Heart left ventricle (tissue), 16 donors: ENCODE results near the gene BANF1. TPM values are rescaled to one million over a fixed set of nuclear protein-coding genes. Genes with fewer than 3 reads are reported as not detected.
A peak's percentile ranks its signal among the peaks of the same experiment; 100 is the strongest.

Source experiments
- ATAC-seq, 4 donors: fragments of 200-7000 bp; cut with Tn5 transposase; one replicate each; pipeline ENCODE4 v1.9.1; 2020 to 2022; ENCODE audit warnings: moderate library complexity in 4 of 4, mild to moderate bottlenecking in 3 of 4, moderate number of reproducible peaks in 1 of 4
- DNase-seq, 5 donors: peaks; one replicate each; pipeline ENCODE4 v3.0.0-alpha.2; 2020
- H3K27ac ChIP-seq, 12 donors: fragments of 200-600 bp; sonication (generic) in 4 of 12; one replicate each; pipeline versions ENCODE4 v1.5.0 to v1.8.0; 2016 to 2022; ENCODE audit warnings: mild to moderate bottlenecking in 2 of 12
- H3K27me3 ChIP-seq, 9 donors: fragments of 200-600 bp; sonication (generic) in 2 of 9; one replicate each; pipeline versions ENCODE4 v1.5.1 to v1.8.0; 2016 to 2022; ENCODE audit warnings: mild to moderate bottlenecking in 3 of 9
- H3K36me3 ChIP-seq, 9 donors: fragments of 200-600 bp; sonication (generic) in 2 of 9; one replicate each; pipeline versions ENCODE4 v1.5.0 to v1.8.0; 2018 to 2022; ENCODE audit warnings: mild to moderate bottlenecking in 2 of 9
- H3K4me1 ChIP-seq, 12 donors: fragments of 200-600 bp; sonication (generic) in 4 of 12; one replicate each; pipeline versions ENCODE4 v1.5.0 to v1.8.0; 2016 to 2022; ENCODE audit warnings: mild to moderate bottlenecking in 3 of 12
- H3K4me3 ChIP-seq, 12 donors: fragments of 200-600 bp; sonication (generic) in 4 of 12; one replicate each; pipeline versions ENCODE4 v1.5.0 to v1.8.0; 2017 to 2022; ENCODE audit warnings: mild to moderate bottlenecking in 9 of 12, moderate library complexity in 4 of 12
- H3K9me3 ChIP-seq, 12 donors: fragments of 200-600 bp; sonication (generic) in 4 of 12; one replicate each; pipeline versions ENCODE4 v1.5.0 to v1.8.0; 2016 to 2022; ENCODE audit warnings: mild to moderate bottlenecking in 1 of 12
- POLR2A ChIP-seq, 2 donors: fragments of 450-650 bp; IDR thresholded peaks; one replicate each; pipeline ENCODE4 v1.6.1; 2017; ENCODE audit warnings: antibody characterized with exemption in 2 of 2, mild to moderate bottlenecking in 2 of 2, moderate library complexity in 2 of 2
- WGBS, 4 donors: extraction: QIAGEN DNeasy Blood & Tissue Kit in 2 of 4; methylation state at CpG; one replicate each; pipeline versions ENCODE4 v1.1.5 to v1.1.7; 2013 to 2018; 5-methylcytosine and 5-hydroxymethylcytosine counted together
- intact Hi-C, 10 donors: fragments of 100-400 bp; cut with DNase I; formaldehyde crosslinking; loops; one replicate each; pipeline versions ENCODE4 v1.11.1 to v1.14.2; 2022
- polyA plus RNA-seq, 2 donors: library from polyadenylated mRNA; stranded (reverse); fragments of 200-250 nt; gene quantifications; one replicate each; pipeline ENCODE4 v1.2.3, GENCODE V29; 2013
- total RNA-seq, 9 donors: library from RNA; depleted of rRNA in 2 of 9; stranded (reverse); fragments of >200 nt in 2 of 9; fragmentation: NEBNext Ultra II Directional in 3 of 9; extraction: Animal tissue kit (Norgen Biotek cat#: 25700) in 3 of 9; gene quantifications; one replicate each; pipeline versions ENCODE4 v1.1.0 to v1.2.4, GENCODE V29; 2016 to 2023
- TF ChIP-seq, protein P1 (sequence below), 12 donors: fragments of 200-600 bp; sonication (generic) in 4 of 12; IDR thresholded peaks; one replicate each; pipeline versions ENCODE4 v1.5.0 to v1.8.0; 2018 to 2022; ENCODE audit warnings: antibody characterized with exemption in 12 of 12, mild to moderate bottlenecking in 5 of 12
- donor health status: ischemic (EF 13 %, LVEDD 7.1; RV severe dilation, severe dysfunction).
- donor health status: healthy with polysubstance abuse.
- donor health status: DM: no; HTN: yes; CAD: no.
- donor health status: DM: no; HTN: no; CAD: no.
- donor health status: ischemic (EF 25% LVEDD 6.9; RV normal size, moderate dysfunction).
- donor health status: ischemic (EF 25% LVEDD 5.7; RV mildly dilated, moderate dysfunction).
- donor health status: healthy.
- donor health status: DM: yes; HTN: yes; CAD: no.
- donor health status: ischemic (EF 35%, LVEDD 5.7; RV mildly dilated, moderate dysfunction).
- donor health status: nonischemic (EF 11% LVEDD 7.7; RV severe dilation, severe dysfunction).
- donor health status: DM: yes; HTN: yes; CAD: no.
- donor health status: PGD.
- donor health status: ischemic (EF 29% LVEDD 5.4; RV normal size, mild dysfunction).
- donor health status: nonischemic (EF 23%, LVEDD 6.1; RV moderate dilation, normal function).

BANF1 gene
- total and polyA plus RNA-seq, 11 donors: 68.7 to 345 (median 199) TPM

DNA sequence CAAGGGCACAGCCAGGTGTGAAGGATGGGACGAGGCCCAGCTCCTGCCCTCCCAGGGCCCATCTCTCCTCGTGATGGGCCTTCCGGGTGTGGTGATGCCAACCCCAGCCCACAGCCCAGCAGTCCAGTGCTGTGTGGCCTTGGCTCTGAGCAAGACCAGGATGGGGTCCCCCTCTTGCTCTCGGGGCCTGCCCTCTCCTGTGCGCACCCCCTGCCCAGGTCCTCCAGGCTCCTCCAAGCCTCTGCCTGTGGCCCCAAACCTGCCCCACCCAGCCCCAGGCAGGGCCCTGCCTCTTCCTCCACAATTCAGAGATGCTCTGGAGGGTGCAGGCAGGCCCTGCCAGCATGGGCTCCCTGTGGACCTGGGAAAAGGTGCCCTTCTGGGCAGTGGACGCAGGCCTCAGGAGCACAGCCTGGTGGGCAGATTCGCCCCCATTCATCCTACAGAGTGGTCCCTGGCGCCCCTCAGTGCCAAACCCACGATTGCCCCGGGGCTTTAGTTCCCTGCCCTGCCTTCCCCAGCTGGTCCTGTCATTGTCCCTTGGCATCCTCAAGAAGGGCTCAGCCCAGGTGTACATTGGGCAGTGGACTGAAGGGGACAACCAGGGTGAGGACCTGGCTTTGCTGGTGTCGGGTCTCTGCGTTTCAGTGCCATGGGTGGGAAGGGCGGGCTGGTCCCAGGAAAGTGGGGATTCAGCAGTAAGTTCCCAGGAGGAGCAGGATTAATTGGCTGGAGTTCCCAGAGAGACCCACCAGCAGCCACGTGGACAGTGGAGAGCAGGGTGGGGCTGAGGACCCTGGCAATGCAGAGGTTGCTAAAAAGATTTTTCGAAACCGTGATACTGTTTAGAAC lies 20.1 kb upstream of the BANF1 start:
- intact Hi-C loops: loop anchor here in 4 of 10 donors (10.0 kb wide), 3 partner anchors 97 to 277 kb away; partner anchors contain the start of genes FIBP (in 2 of the 4) and KAT5 (in 2 of the 4)
- Histone ChIP-seq H3K36me3 (peaks cover 0 to 32% (median 24%) of the 10 kb centered on the region in 9 donors), H3K4me3 (no peak overlapping the region), H3K27ac (no peak overlapping the region), H3K9me3 (no peaks in the 10 kb centered on the region), H3K4me1 (no peaks in the 10 kb centered on the region), H3K27me3 (no peaks in the 10 kb centered on the region)
- ATAC-seq (peak in 1 of 4 donors; percentile 9), DNase-seq (no peak)
- 61 to 77% (median 71%) methylated on average over 12 to 16 of the region's 16 CpGs for WGBS, 4 donors
- TF ChIP-seq POLR2A (IDR thresholded peaks at IDR 0.05): no peak
- TF ChIP-seq, protein P1, sequence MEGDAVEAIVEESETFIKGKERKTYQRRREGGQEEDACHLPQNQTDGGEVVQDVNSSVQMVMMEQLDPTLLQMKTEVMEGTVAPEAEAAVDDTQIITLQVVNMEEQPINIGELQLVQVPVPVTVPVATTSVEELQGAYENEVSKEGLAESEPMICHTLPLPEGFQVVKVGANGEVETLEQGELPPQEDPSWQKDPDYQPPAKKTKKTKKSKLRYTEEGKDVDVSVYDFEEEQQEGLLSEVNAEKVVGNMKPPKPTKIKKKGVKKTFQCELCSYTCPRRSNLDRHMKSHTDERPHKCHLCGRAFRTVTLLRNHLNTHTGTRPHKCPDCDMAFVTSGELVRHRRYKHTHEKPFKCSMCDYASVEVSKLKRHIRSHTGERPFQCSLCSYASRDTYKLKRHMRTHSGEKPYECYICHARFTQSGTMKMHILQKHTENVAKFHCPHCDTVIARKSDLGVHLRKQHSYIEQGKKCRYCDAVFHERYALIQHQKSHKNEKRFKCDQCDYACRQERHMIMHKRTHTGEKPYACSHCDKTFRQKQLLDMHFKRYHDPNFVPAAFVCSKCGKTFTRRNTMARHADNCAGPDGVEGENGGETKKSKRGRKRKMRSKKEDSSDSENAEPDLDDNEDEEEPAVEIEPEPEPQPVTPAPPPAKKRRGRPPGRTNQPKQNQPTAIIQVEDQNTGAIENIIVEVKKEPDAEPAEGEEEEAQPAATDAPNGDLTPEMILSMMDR (IDR thresholded peaks at IDR 0.05): no peak

DNA sequence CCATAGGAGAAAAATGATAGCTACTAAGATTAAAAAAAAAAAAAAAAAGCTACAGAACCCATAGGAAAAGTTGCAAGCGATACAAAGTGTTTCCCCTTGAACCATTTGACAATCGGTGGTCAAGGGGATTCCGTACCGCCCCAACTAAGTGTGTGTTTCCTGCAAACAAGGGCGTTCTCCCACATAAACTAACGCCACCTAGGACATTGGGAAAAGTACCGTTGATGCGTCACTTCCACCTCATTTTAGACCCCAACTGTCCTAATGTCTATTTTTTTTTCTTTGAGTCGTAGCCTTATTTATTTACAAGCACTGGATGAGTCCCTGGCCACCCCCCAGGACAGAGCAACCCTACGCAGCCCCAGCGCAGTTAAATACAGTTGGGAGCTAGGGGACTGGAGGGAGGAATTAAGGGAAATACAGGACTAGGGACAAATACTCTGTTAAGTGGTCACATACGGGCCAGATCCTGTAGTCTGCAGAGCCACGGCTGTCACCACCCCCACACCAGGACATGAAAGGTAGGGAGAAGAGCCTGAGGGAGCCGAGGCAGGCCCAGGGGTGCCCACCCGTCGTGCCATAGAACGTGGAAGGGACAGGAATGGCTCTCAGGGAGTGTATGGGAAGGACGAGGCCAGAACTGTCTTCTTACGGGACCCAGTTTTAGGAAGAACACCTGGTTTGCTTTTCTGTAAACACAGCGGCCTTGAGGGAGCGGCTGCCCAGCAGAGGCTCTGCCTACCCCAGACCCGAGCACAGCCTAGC lies 19.3 kb upstream of the BANF1 start:
- TF ChIP-seq, protein P1 (IDR thresholded peaks at IDR 0.05): no peak
- TF ChIP-seq POLR2A (IDR thresholded peaks at IDR 0.05): no peak
- Histone ChIP-seq H3K4me3 (no peak overlapping the region), H3K9me3 (no peaks in the 10 kb centered on the region), H3K4me1 (no peaks in the 10 kb centered on the region), H3K36me3 (peaks cover 0 to 24% (median 15%) of the 10 kb centered on the region in 9 donors), H3K27me3 (no peaks in the 10 kb centered on the region), H3K27ac (no peak overlapping the region)
- intact Hi-C loops: loop anchor here in 4 of 10 donors (10.0 kb wide), 3 partner anchors 98 to 278 kb away; partner anchors contain the start of genes FIBP (in 2 of the 4) and KAT5 (in 2 of the 4)
- ATAC-seq: no peak
- DNase-seq: no peak
- WGBS, 4 donors: 69 to 81% (median 73%) methylated on average over 20 to 22 of the region's 22 CpGs

DNA sequence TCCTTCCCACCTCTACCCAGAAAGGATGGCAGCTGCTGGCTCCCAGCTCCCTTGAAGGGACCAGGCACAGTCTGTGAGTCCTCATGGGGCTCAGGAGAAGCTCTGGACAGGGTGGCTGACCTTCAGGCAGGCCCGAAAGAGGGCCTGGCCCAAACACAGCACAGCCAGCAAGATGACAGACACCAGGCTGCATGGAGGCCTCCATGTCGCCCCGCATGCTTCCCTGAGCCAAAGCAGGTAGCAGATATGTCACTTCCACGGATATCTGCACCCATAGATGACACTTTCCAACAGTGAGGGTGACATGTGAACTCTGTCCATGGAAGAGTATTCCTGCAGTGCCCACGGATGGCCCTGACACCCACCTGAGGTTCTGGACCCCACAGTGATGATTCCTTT lies 18.7 kb upstream of the BANF1 start:
- intact Hi-C loops: loop anchor here in 4 of 10 donors (10.0 kb wide), 3 partner anchors 99 to 279 kb away; partner anchors contain the start of genes FIBP (in 2 of the 4) and KAT5 (in 2 of the 4)
- WGBS, 4 donors: 78 to 100% (median 83%) methylated on average over 2 to 5 of the region's 5 CpGs; no CpG with 5 or more reads in 1 of the 4 donors

More for the DNA sequence above, 18.7 kb upstream of the BANF1 start:
- no peaks in the 10 kb centered on the region for H3K27me3 ChIP-seq
- TF ChIP-seq POLR2A (IDR thresholded peaks at IDR 0.05): no peak
- TF ChIP-seq, protein P1 (IDR thresholded peaks at IDR 0.05): no peak
- no peak overlapping the region for H3K4me3 ChIP-seq
- H3K4me1 ChIP-seq: no peaks in the 10 kb centered on the region
- no peak for DNase-seq
- H3K27ac ChIP-seq: no peak overlapping the region
- peaks cover 0 to 18% (median 10%) of the 10 kb centered on the region in 9 donors for H3K36me3 ChIP-seq
- no peaks in the 10 kb centered on the region for H3K9me3 ChIP-seq
- ATAC-seq: peak in 1 of 4 donors; percentile 5
